Measurements from ENCODE around the gene BRIP1. TPM values are rescaled to one million over a fixed set of nuclear protein-coding genes. Genes with fewer than 3 reads are reported as not detected.

The BRIP1 gene
- total and polyA plus RNA-seq, 10 of the 15 experiments (the other 5 are each of a cell fraction or from before 2014, with no cell fraction given) = 4.0 to 24.2 (median 12.8) TPM

DNA sequence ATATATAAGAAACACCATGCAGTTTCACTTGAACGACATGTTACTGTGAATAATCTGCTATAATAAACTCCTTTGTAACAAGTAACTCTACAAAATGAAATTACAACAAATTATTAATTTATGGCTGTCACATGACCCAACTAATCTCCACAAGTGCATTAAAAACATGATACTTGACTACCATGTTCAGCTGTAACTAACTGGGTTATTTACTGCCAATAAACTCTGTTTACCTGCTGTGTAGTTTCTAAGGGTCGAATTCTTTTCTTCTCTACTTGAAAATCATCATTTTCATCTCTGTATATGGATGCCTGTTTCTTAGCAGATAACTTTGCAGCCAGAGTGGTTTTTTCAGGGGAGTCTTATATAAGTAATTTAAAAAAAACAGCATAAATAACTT lies 14.4 kb downstream of the BRIP1 start:
- FAIRE-seq (no peak), DNase-seq (ENCODE audit: low read depth, low spot score) (no peak), ATAC-seq (no peak)
- Histone ChIP-seq H2AFZ (ENCODE audit: control insufficient read depth, low read depth, low read length) (no peak overlapping the region), H3K9ac (ENCODE audit: control insufficient read depth, insufficient read depth, low read length) (no peak overlapping the region), H3K4me3 (no peak overlapping the region), H3K79me2 (ENCODE audit: control insufficient read depth, insufficient read depth, low read length) (no peaks in the 10 kb centered on the region), H3K27me3 (replicated peaks in 1 of 2; ENCODE audit: control insufficient read depth in 2 of 2, insufficient read depth in 2 of 2, low read length in 1 of 2) (no peaks in the 10 kb centered on the region), H3K36me3 (ENCODE audit: control insufficient read depth in 2 of 2, insufficient read depth in 2 of 2, low read length in 1 of 2) (peaks cover 1 to 13% of the 10 kb centered on the region in 2 experiments), H3K9me3 (replicated peaks; ENCODE audit: control insufficient read depth, insufficient read depth, low read length) (no peaks in the 10 kb centered on the region), H3K4me1 (ENCODE audit: control insufficient read depth, insufficient read depth, low read length) (no peaks in the 10 kb centered on the region), H4K20me1 (ENCODE audit: control insufficient read depth, insufficient read depth) (no peaks in the 10 kb centered on the region), H3K27ac (ENCODE audit: control insufficient read depth, insufficient read depth) (no peak overlapping the region), H3K4me2 (ENCODE audit: control insufficient read depth, insufficient read depth) (no peak overlapping the region)
- in situ Hi-C loops (cut with MboI) = no loop called here
- ChIA-PET CTCF (interaction anchor here (1.0 to 2.0 kb wide), 2 partner anchors 13 to 260 kb away, joined by 4 read pairs; no protein-coding TSS in a partner anchor), POLR2A (no interaction called here), SMC1A (ENCODE audit: uncharacterized antibody, unreplicated experiment) (interaction anchor here (1.1 to 1.8 kb wide), 2 partner anchors 157 to 261 kb away, joined by 3 to 5 read pairs; no protein-coding TSS in a partner anchor), RAD21 (ENCODE audit: unreplicated experiment) (interaction anchor here (0.9 to 1.0 kb wide), 2 partner anchors 9 to 261 kb away, joined by 3 to 4 read pairs; no protein-coding TSS in a partner anchor)
- 98% methylated on average over 2 of the region's 2 CpGs for WGBS (ENCODE audit: insufficient coverage, insufficient replicate concordance, low lambda C conversion rate, missing lambda C conversion rate)
- no TSS peak for BruUV-seq (replicated peaks)
- TF ChIP-seq ETV6 (conservative IDR thresholded peaks at IDR 0.05 in 1 of 2, IDR thresholded peaks at IDR 0.05 in 1 of 2; ENCODE audit: borderline replicate concordance in 1 of 2, low read depth in 1 of 2) (peak in 1 of 2 experiments; percentile 82; a peak in 1 of 4 replicates), BHLHE40 (IDR thresholded peaks at IDR 0.05; ENCODE audit: borderline replicate concordance in 1 of 2, low read depth in 2 of 2, low read length in 1 of 2) (no peak)
- intact Hi-C loops (cut with micrococcal nuclease; ENCODE audit: unreplicated experiment) = no loop called here

DNA sequence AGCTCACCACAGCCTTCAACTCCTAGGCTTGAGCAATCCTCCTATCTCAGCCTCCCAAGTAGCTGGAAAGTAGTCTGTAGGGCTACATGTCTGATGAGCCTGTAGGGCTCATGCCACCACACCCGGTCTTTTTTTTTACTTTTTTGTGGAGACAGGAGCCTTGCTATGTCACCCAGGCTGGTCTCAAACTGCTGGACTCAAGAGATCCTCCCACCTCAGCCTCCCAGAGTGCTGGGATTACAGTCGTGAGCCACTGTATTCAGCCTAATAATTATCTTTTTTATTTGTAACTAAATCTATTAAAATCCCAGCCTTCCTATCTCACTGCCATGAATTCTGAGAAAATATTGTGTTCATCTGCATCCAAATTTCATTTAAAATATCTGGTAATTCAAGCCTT lies 15.1 kb downstream of the BRIP1 start:
- in situ Hi-C loops (cut with MboI) = no loop called here

More for the DNA sequence above, 15.1 kb downstream of the BRIP1 start:
- Histone ChIP-seq H3K4me1 (ENCODE audit: control insufficient read depth, insufficient read depth, low read length) (no peaks in the 10 kb centered on the region), H3K27me3 (replicated peaks in 1 of 2; ENCODE audit: control insufficient read depth in 2 of 2, insufficient read depth in 2 of 2, low read length in 1 of 2) (no peaks in the 10 kb centered on the region), H2AFZ (ENCODE audit: control insufficient read depth, low read depth, low read length) (no peak overlapping the region), H3K9me3 (replicated peaks; ENCODE audit: control insufficient read depth, insufficient read depth, low read length) (no peaks in the 10 kb centered on the region), H3K36me3 (ENCODE audit: control insufficient read depth in 2 of 2, insufficient read depth in 2 of 2, low read length in 1 of 2) (peaks cover 4 to 12% of the 10 kb centered on the region in 2 experiments), H3K27ac (ENCODE audit: control insufficient read depth, insufficient read depth) (no peak overlapping the region), H3K4me3 (no peak overlapping the region), H3K9ac (ENCODE audit: control insufficient read depth, insufficient read depth, low read length) (no peak overlapping the region), H3K4me2 (ENCODE audit: control insufficient read depth, insufficient read depth) (no peak overlapping the region), H3K79me2 (ENCODE audit: control insufficient read depth, insufficient read depth, low read length) (no peaks in the 10 kb centered on the region), H4K20me1 (ENCODE audit: control insufficient read depth, insufficient read depth) (no peaks in the 10 kb centered on the region)
- DNase-seq (ENCODE audit: low read depth, low spot score) (no peak), FAIRE-seq (no peak), ATAC-seq (no peak)
- TF ChIP-seq ETV6 (conservative IDR thresholded peaks at IDR 0.05 in 1 of 2, IDR thresholded peaks at IDR 0.05 in 1 of 2; ENCODE audit: borderline replicate concordance in 1 of 2, low read depth in 1 of 2) (peak in 1 of 2 experiments; percentile 77; a peak in 2 of 4 replicates), LARP7 (IDR thresholded peaks at IDR 0.05) (no peak), MTA3 (IDR thresholded peaks at IDR 0.05; ENCODE audit: borderline replicate concordance, low read length) (no peak), TAF1 (IDR thresholded peaks at IDR 0.05; ENCODE audit: borderline replicate concordance, low read depth, low read length) (no peak)
- RAD21 ChIA-PET (ENCODE audit: unreplicated experiment) = no interaction called here
- CTCF ChIA-PET = no interaction called here
- intact Hi-C loops (cut with micrococcal nuclease; ENCODE audit: unreplicated experiment) = no loop called here
- WGBS (ENCODE audit: insufficient coverage, insufficient replicate concordance, low lambda C conversion rate, missing lambda C conversion rate) = 96% methylated on average over 2 of the region's 2 CpGs
- no TSS peak for BruUV-seq (replicated peaks)
- SMC1A ChIA-PET (ENCODE audit: uncharacterized antibody, unreplicated experiment) = no interaction called here
- POLR2A ChIA-PET = no interaction called here
